ENCODE measurements around the gene XIAP.

DNA sequence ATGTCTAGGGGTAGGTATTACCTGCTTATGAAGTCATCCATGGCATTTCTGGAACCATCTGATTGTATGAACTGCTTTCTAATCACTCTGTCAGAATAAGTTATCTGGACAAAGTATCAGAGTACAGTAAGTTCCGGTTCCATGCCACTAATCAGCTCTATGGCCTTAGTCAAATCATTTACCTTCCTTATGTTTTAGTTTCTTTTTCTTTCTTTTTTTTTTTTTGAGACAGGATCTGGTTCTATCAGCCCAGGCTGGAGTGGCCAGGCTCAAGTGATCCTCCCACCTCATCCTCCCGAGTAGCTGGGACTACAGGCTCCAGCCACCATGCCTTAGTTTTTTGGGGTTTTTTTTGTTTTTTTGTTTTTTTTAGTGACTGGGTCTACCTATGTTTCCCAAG, 11.5 kb downstream of the XIAP start:
- TF ChIP-seq, protein P1, sequence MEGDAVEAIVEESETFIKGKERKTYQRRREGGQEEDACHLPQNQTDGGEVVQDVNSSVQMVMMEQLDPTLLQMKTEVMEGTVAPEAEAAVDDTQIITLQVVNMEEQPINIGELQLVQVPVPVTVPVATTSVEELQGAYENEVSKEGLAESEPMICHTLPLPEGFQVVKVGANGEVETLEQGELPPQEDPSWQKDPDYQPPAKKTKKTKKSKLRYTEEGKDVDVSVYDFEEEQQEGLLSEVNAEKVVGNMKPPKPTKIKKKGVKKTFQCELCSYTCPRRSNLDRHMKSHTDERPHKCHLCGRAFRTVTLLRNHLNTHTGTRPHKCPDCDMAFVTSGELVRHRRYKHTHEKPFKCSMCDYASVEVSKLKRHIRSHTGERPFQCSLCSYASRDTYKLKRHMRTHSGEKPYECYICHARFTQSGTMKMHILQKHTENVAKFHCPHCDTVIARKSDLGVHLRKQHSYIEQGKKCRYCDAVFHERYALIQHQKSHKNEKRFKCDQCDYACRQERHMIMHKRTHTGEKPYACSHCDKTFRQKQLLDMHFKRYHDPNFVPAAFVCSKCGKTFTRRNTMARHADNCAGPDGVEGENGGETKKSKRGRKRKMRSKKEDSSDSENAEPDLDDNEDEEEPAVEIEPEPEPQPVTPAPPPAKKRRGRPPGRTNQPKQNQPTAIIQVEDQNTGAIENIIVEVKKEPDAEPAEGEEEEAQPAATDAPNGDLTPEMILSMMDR (conservative IDR thresholded peaks at IDR 0.05; ENCODE audit: low read depth, low read length), result no peak
- TF ChIP-seq EZH2 (IDR thresholded peaks at IDR 0.05; ENCODE audit: low read length, unreplicated experiment), result no peak
- TF ChIP-seq EZH2phosphoT487 (IDR thresholded peaks at IDR 0.05; ENCODE audit: borderline replicate concordance, low read length), result no peak

All from PC-3 (cell line).